GM18511 (cell line): ENCODE data around the gene DIS3L2.
"Not testable (repeated sequence)": the region's sequence is repeated elsewhere in the genome, so short reads cannot be mapped to it uniquely, and the experiment has no call there.

ENCODE experiments used
- ATAC-seq: cut with Tn5 transposase; IDR thresholded peaks from one replicate; pipeline ENCODE4 v1.9.1; 2021; ENCODE audit warnings: mild to moderate bottlenecking, moderate library complexity; ENCODE audit not compliant: unreplicated experiment

DIS3L2 gene

GRCh38 chr2:232364806-232365594, 403.5 kb downstream of the DIS3L2 start:
- not testable (repeated sequence) for ATAC-seq

DNA sequence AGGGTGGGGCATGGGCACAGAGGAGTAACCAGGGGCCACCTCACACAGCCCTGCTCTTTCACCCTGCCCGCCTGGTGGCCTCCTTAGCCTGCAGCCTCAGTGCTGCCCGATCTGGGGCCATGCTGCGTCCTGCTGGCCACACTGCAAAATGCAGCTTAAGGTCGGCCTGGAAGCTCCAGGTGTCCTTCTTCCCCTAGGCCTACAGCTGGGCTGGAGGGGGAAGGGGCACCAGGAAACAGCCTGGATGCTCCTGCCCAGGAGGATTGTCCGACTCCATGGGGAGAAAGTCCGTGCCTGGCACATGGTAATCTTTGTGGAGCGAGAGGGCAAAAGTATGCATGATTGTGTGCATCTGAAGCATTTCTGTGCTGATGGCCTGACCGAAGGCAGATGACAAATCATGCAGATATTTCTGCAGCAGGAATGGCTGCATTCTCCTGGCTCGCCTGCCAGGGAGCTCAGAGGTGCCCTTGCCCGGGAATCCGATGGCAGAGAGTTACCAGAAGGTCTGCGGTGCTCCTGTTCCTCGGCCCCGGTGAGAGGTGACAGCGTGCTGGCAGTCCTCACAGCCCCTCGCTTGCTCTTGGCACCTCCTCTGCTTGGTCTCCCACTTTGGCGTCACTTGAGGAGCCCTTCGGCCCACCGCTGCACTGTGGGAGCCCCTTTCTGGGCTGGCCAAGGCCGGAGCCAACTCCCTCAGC, 404.3 kb downstream of the DIS3L2 start:
- no peak for ATAC-seq

DNA sequence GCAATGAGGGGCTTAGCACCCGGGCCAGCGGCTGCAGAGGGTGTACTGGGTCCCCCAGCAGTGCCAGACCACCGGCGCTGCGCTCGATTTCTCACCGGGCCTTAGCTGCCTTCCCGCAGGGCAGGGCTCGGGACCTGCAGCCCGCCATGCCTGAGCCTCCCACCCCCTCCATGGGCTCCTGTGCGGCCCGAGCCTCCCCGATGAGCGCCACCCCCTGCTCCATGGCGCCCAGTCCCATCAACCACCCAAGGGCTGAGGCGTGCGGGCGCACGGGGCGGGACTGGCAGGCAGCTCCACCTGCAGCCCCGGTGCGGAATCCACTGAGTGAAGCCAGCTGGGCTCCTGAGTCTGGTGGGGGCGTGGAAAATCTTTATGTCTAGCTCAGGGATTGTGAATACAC, 404.9 kb downstream of the DIS3L2 start:
- not testable (repeated sequence) for ATAC-seq

- ATAC-seq, result no peak
These were observed 405.5 kb downstream of the DIS3L2 start for GRCh38 chr2:232367016-232367415.

- no peak for ATAC-seq
These were observed 406.2 kb downstream of the DIS3L2 start for GRCh38 chr2:232367591-232368233.

DNA sequence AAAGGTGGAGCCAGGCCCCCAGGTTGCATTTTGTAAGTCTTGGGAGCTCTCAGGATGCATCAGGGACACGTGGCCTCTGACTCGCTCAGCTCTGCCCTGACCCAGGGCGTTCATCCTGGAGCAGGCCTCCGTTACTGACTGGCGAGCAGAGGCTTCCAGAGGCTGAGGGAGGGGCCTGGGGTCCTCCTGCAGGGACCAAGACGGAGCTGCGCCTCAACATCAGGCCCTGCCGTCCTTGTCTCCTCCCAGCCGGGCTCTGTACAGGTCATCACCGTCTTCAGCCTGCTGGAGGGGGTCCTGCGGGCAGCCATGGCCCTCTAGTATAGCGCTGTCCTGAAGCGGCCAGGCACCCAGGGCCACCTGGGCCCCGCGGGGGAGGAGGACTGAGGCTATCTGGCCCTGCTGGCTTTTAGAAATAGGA, 406.8 kb downstream of the DIS3L2 start:
- no peak for ATAC-seq

DNA sequence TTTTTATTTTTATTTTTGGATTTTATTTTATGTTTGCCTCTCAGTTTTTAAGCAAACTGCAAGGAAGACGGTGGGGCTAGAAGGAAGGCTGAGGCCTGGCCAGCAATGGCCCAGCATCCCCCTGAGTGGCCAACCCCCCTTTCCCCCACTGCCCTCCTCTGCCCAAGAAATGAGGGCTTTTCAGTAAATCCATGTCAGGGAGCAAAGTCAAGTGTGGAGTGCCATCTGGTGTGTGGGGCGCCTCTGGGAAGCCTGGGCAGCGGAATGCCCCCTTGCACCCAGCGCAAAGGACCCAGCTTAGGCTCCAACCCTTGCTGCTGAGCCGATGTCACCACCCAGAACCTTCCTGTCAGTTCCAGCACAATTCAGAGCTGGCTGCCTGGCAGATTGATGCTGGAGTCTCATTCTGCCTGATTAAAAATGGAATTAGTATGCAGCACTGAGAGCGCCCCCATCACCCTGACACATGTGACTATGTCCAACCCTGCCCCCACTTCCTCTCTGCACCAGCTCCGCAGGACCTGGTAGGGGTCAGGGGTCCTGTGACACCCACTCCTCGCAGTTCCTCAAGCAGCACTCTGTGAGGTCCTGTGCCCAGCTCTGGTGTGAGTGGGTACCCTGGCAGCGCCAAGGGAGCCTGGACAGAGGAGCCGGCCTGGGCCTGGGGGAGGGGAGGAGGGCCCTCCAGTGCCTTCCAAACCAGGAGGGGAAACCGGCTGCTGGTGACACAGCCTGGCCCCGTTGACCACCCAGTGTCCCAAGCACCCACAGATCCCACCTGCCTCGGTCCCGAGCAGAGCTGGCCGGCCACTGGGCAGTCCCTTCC, 407.8 kb downstream of the DIS3L2 start:
- ATAC-seq, result no peak

GRCh38 chr2:232370007-232370406, 408.5 kb downstream of the DIS3L2 start:
- not testable (repeated sequence) for ATAC-seq

GRCh38 chr2:232372231-232373208, 411.0 kb downstream of the DIS3L2 start:
- no peak for ATAC-seq

- ATAC-seq, result no peak
These were observed 412.8 kb downstream of the DIS3L2 start for GRCh38 chr2:232374356-232374755.

DNA sequence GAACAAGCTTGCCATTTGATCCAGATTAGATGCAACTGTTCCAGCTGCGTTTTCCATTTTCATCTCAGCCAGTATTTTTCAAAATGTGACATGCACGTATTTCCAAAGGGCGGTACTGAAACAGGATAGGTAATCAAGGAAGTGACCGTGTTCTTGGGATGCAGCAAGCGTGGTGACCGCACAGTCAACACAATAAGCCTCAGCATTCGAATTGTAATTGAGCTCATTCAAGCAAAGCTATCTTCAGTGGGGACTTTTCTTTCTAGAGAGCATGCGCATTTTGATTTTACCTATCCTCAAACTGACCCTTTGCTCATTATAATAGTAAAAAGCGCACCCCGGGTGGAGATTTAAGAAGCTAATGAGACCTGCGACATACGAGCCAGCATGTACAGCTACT, 413.7 kb downstream of the DIS3L2 start:
- ATAC-seq, result no peak

GRCh38 chr2:232376260-232376659, 414.7 kb downstream of the DIS3L2 start:
- ATAC-seq, result no peak

GRCh38 chr2:232376713-232377112, 415.2 kb downstream of the DIS3L2 start:
- no peak for ATAC-seq

- ATAC-seq, result no peak
These were observed 415.8 kb downstream of the DIS3L2 start for GRCh38 chr2:232377319-232377718.

- no peak for ATAC-seq
These were observed 416.6 kb downstream of the DIS3L2 start for GRCh38 chr2:232377841-232378734.

DNA sequence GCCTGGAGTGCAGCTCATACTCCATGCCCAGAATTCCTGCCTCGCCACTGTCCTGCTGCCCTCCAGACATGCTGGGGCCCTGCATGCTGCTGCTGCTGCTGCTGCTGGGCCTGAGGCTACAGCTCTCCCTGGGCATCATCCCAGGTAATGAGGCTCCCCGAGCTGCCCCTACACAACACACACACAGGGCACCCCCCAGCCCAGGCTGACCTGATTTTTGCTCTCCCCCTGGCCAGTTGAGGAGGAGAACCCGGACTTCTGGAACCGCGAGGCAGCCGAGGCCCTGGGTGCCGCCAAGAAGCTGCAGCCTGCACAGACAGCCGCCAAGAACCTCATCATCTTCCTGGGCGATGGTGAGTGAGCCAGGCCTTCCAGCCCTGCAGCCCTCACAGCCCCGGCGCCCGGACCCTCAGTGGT, 417.2 kb downstream of the DIS3L2 start, which contains the start of gene ALPP:
TSS of gene ALPP (plus strand) at position 17 of the 417 bp plus-strand sequence. CDS start at position 69, 52 bp downstream.
- not testable (repeated sequence) for ATAC-seq

- not testable (repeated sequence) for ATAC-seq
These were observed 418.4 kb downstream of the DIS3L2 start for GRCh38 chr2:232379610-232380590.
